Measurements from ENCODE around the gene KMT2C. TPM values are rescaled to one million over a fixed set of nuclear protein-coding genes. Genes with fewer than 3 reads are reported as not detected.

The KMT2C gene
- total and polyA plus RNA-seq, 10 donors, result 5.3 to 147 (median 107) TPM

DNA sequence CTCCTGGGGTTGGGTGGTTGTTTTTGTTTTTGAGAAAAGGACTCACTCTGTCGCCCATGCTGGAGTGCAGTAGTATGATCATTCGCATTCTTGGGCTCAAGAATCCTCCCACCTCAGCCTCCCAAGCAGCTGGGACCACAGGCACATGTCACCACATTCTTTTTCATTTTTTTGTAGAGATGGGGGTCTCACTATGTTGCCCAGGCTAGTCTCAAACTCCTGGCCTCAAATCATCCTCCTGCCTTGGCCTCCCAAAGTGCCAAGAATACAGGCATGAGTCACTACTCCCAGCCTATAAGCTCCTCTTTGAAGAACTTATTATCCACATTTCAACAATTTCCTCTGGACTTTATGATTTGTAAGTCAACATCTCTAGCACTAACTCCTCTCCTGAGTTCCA lies 102.7 kb downstream of the KMT2C start:
- intact Hi-C loops (cut with DNase I; ENCODE audit: low total_unique reads), result no loop called here
- H3K27me3 ChIP-seq (replicated peaks in 1 of 7), result no peaks in the 10 kb centered on the region
- H3K4me3 ChIP-seq, result no peak overlapping the region
- whole genome bisulfite sequencing, 5 donors, result 81 to 93% (median 86%) methylated on average over 2 of the region's 2 CpGs
- H3K9me3 ChIP-seq, result no peaks in the 10 kb centered on the region
- TF ChIP-seq, protein P1, sequence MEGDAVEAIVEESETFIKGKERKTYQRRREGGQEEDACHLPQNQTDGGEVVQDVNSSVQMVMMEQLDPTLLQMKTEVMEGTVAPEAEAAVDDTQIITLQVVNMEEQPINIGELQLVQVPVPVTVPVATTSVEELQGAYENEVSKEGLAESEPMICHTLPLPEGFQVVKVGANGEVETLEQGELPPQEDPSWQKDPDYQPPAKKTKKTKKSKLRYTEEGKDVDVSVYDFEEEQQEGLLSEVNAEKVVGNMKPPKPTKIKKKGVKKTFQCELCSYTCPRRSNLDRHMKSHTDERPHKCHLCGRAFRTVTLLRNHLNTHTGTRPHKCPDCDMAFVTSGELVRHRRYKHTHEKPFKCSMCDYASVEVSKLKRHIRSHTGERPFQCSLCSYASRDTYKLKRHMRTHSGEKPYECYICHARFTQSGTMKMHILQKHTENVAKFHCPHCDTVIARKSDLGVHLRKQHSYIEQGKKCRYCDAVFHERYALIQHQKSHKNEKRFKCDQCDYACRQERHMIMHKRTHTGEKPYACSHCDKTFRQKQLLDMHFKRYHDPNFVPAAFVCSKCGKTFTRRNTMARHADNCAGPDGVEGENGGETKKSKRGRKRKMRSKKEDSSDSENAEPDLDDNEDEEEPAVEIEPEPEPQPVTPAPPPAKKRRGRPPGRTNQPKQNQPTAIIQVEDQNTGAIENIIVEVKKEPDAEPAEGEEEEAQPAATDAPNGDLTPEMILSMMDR (IDR thresholded peaks at IDR 0.05 in 8 of 11, conservative IDR thresholded peaks at IDR 0.05 in 3 of 11), result no peak
- H3K4me1 ChIP-seq, result peaks cover 23 to 56% (median 33%) of the 10 kb centered on the region in 6 donors
- peaks cover 0 to 27% (median 12%) of the 10 kb centered on the region in 6 donors for H3K36me3 ChIP-seq
- no peak overlapping the region for H3K27ac ChIP-seq
- no peak for DNase-seq

DNA sequence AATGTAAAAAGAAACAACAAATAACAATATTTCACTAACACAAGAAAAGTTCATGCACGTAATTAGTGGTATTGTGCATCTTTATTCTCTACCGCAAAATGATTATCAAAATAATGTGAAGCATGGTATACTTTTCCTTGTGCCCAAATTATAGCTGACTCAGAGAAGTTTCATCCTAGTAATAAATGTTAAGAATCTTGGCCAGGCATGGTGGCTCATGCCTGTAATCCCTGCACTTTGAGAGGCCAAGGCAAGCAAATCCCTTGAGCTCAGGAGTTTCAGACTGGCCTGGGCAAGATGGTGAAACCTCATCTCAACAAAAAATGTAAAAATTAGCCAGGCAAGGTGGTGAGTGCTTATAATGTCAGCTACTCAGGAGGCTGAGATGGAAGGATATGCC lies 105.0 kb downstream of the KMT2C start:
- H3K36me3 ChIP-seq, result peaks cover 0 to 50% (median 19%) of the 10 kb centered on the region in 6 donors
- H3K4me3 ChIP-seq, result no peak overlapping the region
- no peak overlapping the region for H3K27ac ChIP-seq
- WGBS, 5 donors, result 97 to 99% (median 98%) methylated on average over 2 of the region's 2 CpGs
- peaks cover 6 to 33% (median 15%) of the 10 kb centered on the region in 6 donors for H3K4me1 ChIP-seq
- TF ChIP-seq POLR2AphosphoS5 (IDR thresholded peaks at IDR 0.05), result no peak
- TF ChIP-seq POLR2A (IDR thresholded peaks at IDR 0.05), result no peak
- TF ChIP-seq, protein P1 (IDR thresholded peaks at IDR 0.05 in 8 of 11, conservative IDR thresholded peaks at IDR 0.05 in 3 of 11), result no peak
- no peak for DNase-seq
- H3K27me3 ChIP-seq (replicated peaks in 1 of 7), result no peaks in the 10 kb centered on the region
- no peaks in the 10 kb centered on the region for H3K9me3 ChIP-seq
- intact Hi-C loops (cut with DNase I; ENCODE audit: low total_unique reads), result no loop called here

DNA sequence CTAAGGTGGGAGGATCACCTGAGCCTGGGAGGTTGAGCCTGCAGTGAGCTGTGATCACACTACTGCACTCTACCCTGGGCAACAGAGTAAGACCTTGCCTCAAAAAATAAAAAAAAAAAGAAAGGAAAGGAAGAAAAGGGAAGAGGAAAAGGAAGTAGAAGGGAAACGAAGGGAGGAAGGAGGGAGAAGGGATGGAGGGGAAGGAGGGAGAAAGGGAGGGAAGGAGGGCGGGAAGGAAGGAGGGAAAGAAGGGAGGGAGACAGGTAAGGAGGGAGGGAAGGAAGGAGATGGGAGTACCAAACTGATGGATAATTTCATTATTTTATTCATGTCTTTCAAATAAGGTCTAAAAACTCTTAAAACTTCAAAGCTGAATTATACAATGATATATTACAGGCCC lies 106.3 kb downstream of the KMT2C start:
- Histone ChIP-seq H3K27ac (no peak overlapping the region), H3K27me3 (replicated peaks in 1 of 7) (no peaks in the 10 kb centered on the region), H3K4me1 (peaks cover 0 to 19% (median 5%) of the 10 kb centered on the region in 6 donors), H3K4me3 (no peak overlapping the region), H3K9me3 (no peaks in the 10 kb centered on the region), H3K36me3 (peaks cover 0 to 59% (median 19%) of the 10 kb centered on the region in 6 donors)
- TF ChIP-seq POLR2AphosphoS5 (IDR thresholded peaks at IDR 0.05) (no peak), POLR2A (IDR thresholded peaks at IDR 0.05) (no peak)
- TF ChIP-seq, protein P1 (IDR thresholded peaks at IDR 0.05 in 8 of 11, conservative IDR thresholded peaks at IDR 0.05 in 3 of 11), result no peak
- intact Hi-C loops (cut with DNase I; ENCODE audit: low total_unique reads), result no loop called here
- DNase-seq, result no peak
- WGBS, 5 donors, result 64 to 87% (median 77%) methylated on average over 2 of the region's 2 CpGs

DNA sequence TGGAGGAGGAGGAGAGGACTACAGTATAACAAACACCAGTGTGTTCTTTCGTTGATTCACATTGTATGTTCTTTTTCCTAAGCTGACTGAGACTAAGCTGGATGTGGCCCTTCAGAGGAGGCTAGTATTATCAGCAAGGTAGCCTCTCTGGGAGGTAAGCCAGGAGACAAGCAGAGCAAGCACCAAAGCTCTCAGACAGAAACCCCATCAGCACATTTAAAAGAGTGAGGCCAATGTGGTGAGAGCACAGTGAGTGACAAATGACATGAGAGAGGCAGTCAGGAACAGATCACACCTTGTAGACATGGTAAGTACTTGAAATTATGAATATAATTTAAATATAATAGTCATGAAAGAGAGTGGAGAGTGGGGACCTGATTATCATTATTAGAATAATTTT lies 107.6 kb downstream of the KMT2C start:
- no peak for DNase-seq
- no peaks in the 10 kb centered on the region for H3K9me3 ChIP-seq
- intact Hi-C loops (cut with DNase I; ENCODE audit: low total_unique reads), result no loop called here
- peaks cover 0 to 9% (median 0%) of the 10 kb centered on the region in 6 donors for H3K4me1 ChIP-seq
- H3K36me3 ChIP-seq, result peaks cover 0 to 61% (median 19%) of the 10 kb centered on the region in 6 donors
- no peaks in the 10 kb centered on the region for H3K27me3 ChIP-seq (replicated peaks in 1 of 7)
- H3K4me3 ChIP-seq, result no peak overlapping the region
- WGBS, 5 donors, result 94 to 98% (median 96%) methylated on average over 1 of the region's 1 CpG
- no peak for TF ChIP-seq POLR2AphosphoS5 (IDR thresholded peaks at IDR 0.05)
- TF ChIP-seq POLR2A (IDR thresholded peaks at IDR 0.05), result no peak
- TF ChIP-seq, protein P1 (IDR thresholded peaks at IDR 0.05 in 8 of 11, conservative IDR thresholded peaks at IDR 0.05 in 3 of 11), result no peak
- no peak overlapping the region for H3K27ac ChIP-seq
